K562 (cell line): ENCODE data around the gene TP53BP1. TPM values are rescaled to one million over a fixed set of nuclear protein-coding genes. Genes with fewer than 3 reads are reported as not detected.

Experiments
- EP300 ChIP-seq: IDR thresholded peaks from 2 replicates; pipeline ENCODE4 v1.6.1; 2012; ENCODE audit warnings: low read length, improper control_type of control experiment
- FOXM1 ChIP-seq, 2 experiments: fragments of 450-650 bp in 1 of 2; sonication (generic) in 1 of 2; formaldehyde crosslinking in 1 of 2; IDR thresholded peaks; 2 replicates each; pipeline versions ENCODE4 v1.6.1 to v1.9.0; 2017 to 2022; ENCODE audit warnings: low read depth in 2 of 2, mild to moderate bottlenecking in 2 of 2, missing genetic modification reagents in 1 of 2, moderate library complexity in 1 of 2
- MAFF ChIP-seq: IDR thresholded peaks from 2 replicates; pipeline ENCODE4 v1.6.1; 2012; ENCODE audit warnings: low read length, improper control_type of control experiment
- polyA plus RNA-seq, 8 experiments: library from polyadenylated mRNA; depleted of rRNA in 4 of 8; stranded (reverse) in 5 of 8; unstranded in 3 of 8; fragments of >200 nt; fragmentation: Nextera tagmentation in 2 of 8; fragmentation: Illumina TruSeq in 1 of 8; extraction: Ambion mirVana in 2 of 8; extraction: Trizol in 1 of 8; gene quantifications; 2 replicates each; pipeline versions ENCODE4 v1.2.1 to v1.2.3, GENCODE V29; 2011 to 2014; ENCODE audit warnings: inconsistent platforms in 1 of 8, missing spikeins in 1 of 8
- total RNA-seq, 7 experiments: library from RNA; depleted of rRNA in 6 of 7; stranded (reverse); fragments of >200 nt in 6 of 7; fragmentation: Illumina TruSeq in 2 of 7; extraction: Trizol in 2 of 7; gene quantifications; 2 replicates each; pipeline versions ENCODE4 v1.2.1 to v1.2.3, GENCODE V29; 2011 to 2021; ENCODE audit warnings: low replicate concordance in 1 of 7
- TF ChIP-seq, protein P1 (sequence below): fragments of 450-650 bp; formaldehyde crosslinking; IDR thresholded peaks from 2 replicates; pipeline ENCODE4 v1.4.0; 2020; ENCODE audit warnings: mild to moderate bottlenecking, moderate library complexity
- TF ChIP-seq, protein P2 (sequence below): fragments of 450-650 bp; IDR thresholded peaks from 2 replicates; pipeline ENCODE4 v1.6.1; 2016; ENCODE audit warnings: borderline replicate concordance

The TP53BP1 gene
- total and polyA plus RNA-seq, 9 of the 15 experiments (the other 6 are each of a cell fraction or from before 2014, with no cell fraction given): 5.7 to 63.3 (median 30.9) TPM

DNA sequence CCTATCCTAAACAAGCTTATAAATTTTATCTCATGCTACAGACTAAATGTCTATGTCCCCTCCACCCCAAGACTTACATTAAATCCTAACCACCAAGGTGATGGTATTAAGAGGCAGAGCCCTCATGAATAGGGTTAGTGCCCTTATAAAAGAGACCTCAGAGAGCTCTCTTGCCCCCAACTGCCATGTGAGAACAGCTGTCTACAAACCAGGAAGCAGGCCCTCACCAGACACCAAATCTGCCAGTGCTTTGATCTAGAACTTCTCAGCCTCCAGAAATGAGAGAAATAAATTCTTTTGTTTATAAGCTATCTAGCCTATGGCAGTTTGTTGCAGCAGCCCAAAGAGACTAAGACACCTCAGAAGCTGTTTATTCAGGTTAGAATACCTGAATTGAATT lies 58.5 kb downstream of the TP53BP1 start (continued):
- TF ChIP-seq FOXM1 (IDR thresholded peaks at IDR 0.05; ENCODE audit: low read depth): no peak
- TF ChIP-seq FOXM1 (CRISPR knock-in tag; IDR thresholded peaks at IDR 0.05; ENCODE audit: low read depth): no peak
- TF ChIP-seq EP300: no peak
- no peak for TF ChIP-seq MAFF
- TF ChIP-seq, protein P1, sequence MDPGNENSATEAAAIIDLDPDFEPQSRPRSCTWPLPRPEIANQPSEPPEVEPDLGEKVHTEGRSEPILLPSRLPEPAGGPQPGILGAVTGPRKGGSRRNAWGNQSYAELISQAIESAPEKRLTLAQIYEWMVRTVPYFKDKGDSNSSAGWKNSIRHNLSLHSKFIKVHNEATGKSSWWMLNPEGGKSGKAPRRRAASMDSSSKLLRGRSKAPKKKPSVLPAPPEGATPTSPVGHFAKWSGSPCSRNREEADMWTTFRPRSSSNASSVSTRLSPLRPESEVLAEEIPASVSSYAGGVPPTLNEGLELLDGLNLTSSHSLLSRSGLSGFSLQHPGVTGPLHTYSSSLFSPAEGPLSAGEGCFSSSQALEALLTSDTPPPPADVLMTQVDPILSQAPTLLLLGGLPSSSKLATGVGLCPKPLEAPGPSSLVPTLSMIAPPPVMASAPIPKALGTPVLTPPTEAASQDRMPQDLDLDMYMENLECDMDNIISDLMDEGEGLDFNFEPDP (CRISPR knock-in tag): no peak
- TF ChIP-seq, protein P2, sequence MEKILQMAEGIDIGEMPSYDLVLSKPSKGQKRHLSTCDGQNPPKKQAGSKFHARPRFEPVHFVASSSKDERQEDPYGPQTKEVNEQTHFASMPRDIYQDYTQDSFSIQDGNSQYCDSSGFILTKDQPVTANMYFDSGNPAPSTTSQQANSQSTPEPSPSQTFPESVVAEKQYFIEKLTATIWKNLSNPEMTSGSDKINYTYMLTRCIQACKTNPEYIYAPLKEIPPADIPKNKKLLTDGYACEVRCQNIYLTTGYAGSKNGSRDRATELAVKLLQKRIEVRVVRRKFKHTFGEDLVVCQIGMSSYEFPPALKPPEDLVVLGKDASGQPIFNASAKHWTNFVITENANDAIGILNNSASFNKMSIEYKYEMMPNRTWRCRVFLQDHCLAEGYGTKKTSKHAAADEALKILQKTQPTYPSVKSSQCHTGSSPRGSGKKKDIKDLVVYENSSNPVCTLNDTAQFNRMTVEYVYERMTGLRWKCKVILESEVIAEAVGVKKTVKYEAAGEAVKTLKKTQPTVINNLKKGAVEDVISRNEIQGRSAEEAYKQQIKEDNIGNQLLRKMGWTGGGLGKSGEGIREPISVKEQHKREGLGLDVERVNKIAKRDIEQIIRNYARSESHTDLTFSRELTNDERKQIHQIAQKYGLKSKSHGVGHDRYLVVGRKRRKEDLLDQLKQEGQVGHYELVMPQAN: no peak
- TF ChIP-seq, all 486 proteins: peak for 0
